Neutrophil (primary cell): ENCODE data around the gene EDEM2.
"Not testable (repeated sequence)": the region's sequence is repeated elsewhere in the genome, so short reads cannot be mapped to it uniquely, and the experiment has no call there.

Experiments used
- H3K27ac ChIP-seq: fragments of 200-600 bp; sonication (generic); 2 replicates; pipeline ENCODE4 v1.5.1; 2016; ENCODE audit warnings: mild to moderate bottlenecking, moderate library complexity
- H3K27me3 ChIP-seq: fragments of 200-600 bp; sonication (generic); 2 replicates; pipeline ENCODE4 v1.6.0; 2016; ENCODE audit warnings: mild to moderate bottlenecking
- H3K36me3 ChIP-seq: fragments of 200-600 bp; sonication (generic); 2 replicates; pipeline ENCODE4 v1.5.1; 2017
- H3K4me1 ChIP-seq, 2 experiments: fragments of 200-600 bp in 1 of 2; sonication (generic) in 1 of 2; 1 replicate in 1 of 2; 2 replicates in 1 of 2; pipeline versions ENCODE4 v1.5.1 to v1.6.1; 2013 to 2016; ENCODE audit warnings: low read depth in 1 of 2, low read length in 1 of 2, mild to moderate bottlenecking in 1 of 2, moderate library complexity in 1 of 2; ENCODE audit not compliant: control insufficient read depth in 1 of 2, insufficient read depth in 1 of 2
- H3K4me3 ChIP-seq, 2 experiments: fragments of 200-600 bp in 1 of 2; sonication (generic) in 1 of 2; 1 replicate in 1 of 2; 2 replicates in 1 of 2; pipeline ENCODE4 v1.5.1; 2013 to 2016; ENCODE audit warnings: low read depth in 1 of 2, low read length in 1 of 2, mild to moderate bottlenecking in 1 of 2, moderate library complexity in 1 of 2
- H3K9me3 ChIP-seq: fragments of 200-600 bp; sonication (generic); 2 replicates; pipeline ENCODE4 v1.5.1; 2016
- TF ChIP-seq, protein P1 (sequence below): fragments of 200-600 bp; sonication (generic); IDR thresholded peaks from 2 replicates; pipeline ENCODE4 v1.5.1; 2016; ENCODE audit warnings: antibody characterized with exemption

Gene EDEM2

DNA sequence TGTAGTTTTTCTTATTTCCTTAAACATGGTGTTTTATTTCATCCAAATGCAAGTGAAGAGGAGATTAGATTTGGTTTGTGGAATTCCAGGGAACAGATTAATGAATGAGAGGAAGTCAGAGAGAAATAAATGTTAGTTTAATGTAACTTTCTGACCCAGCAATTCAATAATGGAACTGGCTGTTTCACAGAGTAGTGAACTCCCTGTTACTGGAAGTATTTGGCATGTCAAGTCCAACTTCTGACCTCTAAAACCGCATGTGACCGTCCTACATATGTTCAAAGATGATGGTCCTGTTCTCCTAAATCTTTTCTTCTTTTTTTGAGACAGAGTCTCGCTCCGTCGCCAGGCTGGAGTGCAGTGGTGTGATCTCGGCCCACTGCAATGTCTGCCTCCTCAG lies 43.4 kb upstream of the EDEM2 start:
- no peaks in the 10 kb centered on the region for H3K9me3 ChIP-seq
- no peaks in the 10 kb centered on the region for H3K36me3 ChIP-seq
- H3K4me3 ChIP-seq, result no peak overlapping the region
- TF ChIP-seq, protein P1, sequence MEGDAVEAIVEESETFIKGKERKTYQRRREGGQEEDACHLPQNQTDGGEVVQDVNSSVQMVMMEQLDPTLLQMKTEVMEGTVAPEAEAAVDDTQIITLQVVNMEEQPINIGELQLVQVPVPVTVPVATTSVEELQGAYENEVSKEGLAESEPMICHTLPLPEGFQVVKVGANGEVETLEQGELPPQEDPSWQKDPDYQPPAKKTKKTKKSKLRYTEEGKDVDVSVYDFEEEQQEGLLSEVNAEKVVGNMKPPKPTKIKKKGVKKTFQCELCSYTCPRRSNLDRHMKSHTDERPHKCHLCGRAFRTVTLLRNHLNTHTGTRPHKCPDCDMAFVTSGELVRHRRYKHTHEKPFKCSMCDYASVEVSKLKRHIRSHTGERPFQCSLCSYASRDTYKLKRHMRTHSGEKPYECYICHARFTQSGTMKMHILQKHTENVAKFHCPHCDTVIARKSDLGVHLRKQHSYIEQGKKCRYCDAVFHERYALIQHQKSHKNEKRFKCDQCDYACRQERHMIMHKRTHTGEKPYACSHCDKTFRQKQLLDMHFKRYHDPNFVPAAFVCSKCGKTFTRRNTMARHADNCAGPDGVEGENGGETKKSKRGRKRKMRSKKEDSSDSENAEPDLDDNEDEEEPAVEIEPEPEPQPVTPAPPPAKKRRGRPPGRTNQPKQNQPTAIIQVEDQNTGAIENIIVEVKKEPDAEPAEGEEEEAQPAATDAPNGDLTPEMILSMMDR, result no peak
- H3K4me1 ChIP-seq, result no peaks in the 10 kb centered on the region
- H3K27me3 ChIP-seq, result no peaks in the 10 kb centered on the region
- H3K27ac ChIP-seq, result no peak overlapping the region

- not testable (repeated sequence) for H3K9me3 ChIP-seq, H3K4me3 ChIP-seq, H3K27ac ChIP-seq, H3K27me3 ChIP-seq, H3K4me1 ChIP-seq, H3K36me3 ChIP-seq
These were observed 42.1 kb upstream of the EDEM2 start for GRCh38 chr20:35189223-35189622.

- TF ChIP-seq, protein P1, result no peak
- H3K27ac ChIP-seq, result no peak overlapping the region
- H3K36me3 ChIP-seq, result no peaks in the 10 kb centered on the region
- H3K4me1 ChIP-seq, result no peaks in the 10 kb centered on the region
- no peaks in the 10 kb centered on the region for H3K9me3 ChIP-seq
- H3K4me3 ChIP-seq, result no peak overlapping the region
- H3K27me3 ChIP-seq, result no peaks in the 10 kb centered on the region
These were observed 40.6 kb upstream of the EDEM2 start for GRCh38 chr20:35187584-35188190.

DNA sequence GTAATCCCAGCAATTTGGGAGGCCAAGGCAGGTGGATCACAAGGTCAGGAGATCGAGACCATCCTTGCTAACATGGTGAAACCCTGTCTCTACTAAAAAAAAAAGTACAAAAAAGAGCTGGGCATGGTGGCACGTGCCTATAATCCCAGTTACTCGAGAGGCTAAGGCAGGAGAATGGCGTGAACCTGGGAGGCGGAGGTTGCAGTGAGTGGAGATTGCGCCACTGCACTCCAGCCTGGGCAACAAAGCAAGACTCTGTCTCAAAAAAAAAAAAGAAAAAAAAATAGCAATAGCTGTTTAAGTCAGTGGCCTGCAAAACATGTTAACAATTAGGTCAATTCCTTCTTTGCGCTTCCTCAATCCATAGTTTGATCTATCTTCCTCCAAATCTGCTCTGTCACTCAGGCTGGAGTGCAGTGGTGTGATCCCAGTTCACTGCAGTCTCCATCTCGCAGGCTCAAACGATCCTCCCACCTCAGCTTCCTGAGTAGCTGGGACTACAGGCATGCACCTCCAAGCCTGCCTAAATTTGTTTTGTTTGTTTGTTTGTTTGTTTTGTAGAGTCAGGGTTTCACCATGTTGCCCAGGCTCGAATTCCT lies 39.7 kb upstream of the EDEM2 start:
- not testable (repeated sequence) for H3K4me1 ChIP-seq, H3K27ac ChIP-seq, H3K9me3 ChIP-seq, H3K27me3 ChIP-seq, H3K36me3 ChIP-seq, H3K4me3 ChIP-seq

- no peak overlapping the region for H3K27ac ChIP-seq
- TF ChIP-seq, protein P1, result no peak
- H3K4me3 ChIP-seq, result no peak overlapping the region
- H3K36me3 ChIP-seq, result no peaks in the 10 kb centered on the region
- no peaks in the 10 kb centered on the region for H3K9me3 ChIP-seq
- no peaks in the 10 kb centered on the region for H3K4me1 ChIP-seq
- no peaks in the 10 kb centered on the region for H3K27me3 ChIP-seq
These were observed 34.6 kb upstream of the EDEM2 start for GRCh38 chr20:35181731-35182130.

DNA sequence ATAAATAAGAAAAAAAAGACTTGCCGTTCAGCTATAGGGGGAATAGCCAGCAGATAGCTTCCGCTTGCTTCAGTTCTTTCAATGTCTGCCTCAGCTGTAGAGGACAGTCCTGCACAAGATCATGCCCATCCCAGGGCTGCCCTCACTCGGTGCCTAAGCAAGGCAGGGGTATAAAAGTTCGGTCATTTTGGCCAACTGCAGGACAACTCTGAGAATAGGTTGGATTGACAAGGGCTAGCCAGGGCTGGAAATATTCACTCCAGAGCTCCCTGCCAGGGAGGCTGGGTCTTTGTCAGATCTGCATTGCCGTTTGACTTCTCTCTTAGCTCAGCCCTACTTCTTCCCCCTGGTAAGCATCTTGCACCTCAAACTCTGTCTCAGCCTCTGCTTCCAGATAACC lies 33.1 kb upstream of the EDEM2 start:
- Histone ChIP-seq H3K4me1 (no peaks in the 10 kb centered on the region), H3K27ac (no peak overlapping the region), H3K27me3 (no peaks in the 10 kb centered on the region), H3K4me3 (no peak overlapping the region), H3K36me3 (no peaks in the 10 kb centered on the region), H3K9me3 (no peaks in the 10 kb centered on the region)
- TF ChIP-seq, protein P1, result no peak
